ENCODE measurements around the gene PXT1. TPM values are rescaled to one million over a fixed set of nuclear protein-coding genes. Genes with fewer than 3 reads are reported as not detected.
"Not testable (repeated sequence)": the region's sequence is repeated elsewhere in the genome, so short reads cannot be mapped to it uniquely, and the experiment has no call there.

The PXT1 gene
- total RNA-seq, result under 0.01 and 0.13 TPM in 2 replicates

GRCh38 chr6:36442671-36443470 lies at the start of gene PXT1, which contains the start of gene KCTD20:
Gene PXT1 (minus strand): TSS chr6:36442854. CDS start chr6:36426082, 16,772 bp downstream.
Gene KCTD20 (plus strand): TSS chr6:36443000. CDS start chr6:36470098, 27,098 bp downstream.
- peak; percentile 58 to 87 for DNase-seq (ENCODE audit: low read depth in 2 of 2)

GRCh38 chr6:36492092-36492491 lies 49.4 kb upstream of the PXT1 start:
- no peak for DNase-seq (ENCODE audit: low read depth in 2 of 2)

- no peak for DNase-seq (ENCODE audit: low read depth in 2 of 2)
Measured at GRCh38 chr6:36491378-36491965, 48.8 kb upstream of the PXT1 start.

GRCh38 chr6:36489426-36489825 lies 46.8 kb upstream of the PXT1 start:
- no peak for DNase-seq (ENCODE audit: low read depth in 2 of 2)

- DNase-seq (ENCODE audit: low read depth in 2 of 2), result no peak
Measured at GRCh38 chr6:36488221-36488620, 45.6 kb upstream of the PXT1 start.

GRCh38 chr6:36487698-36488097 lies 45.0 kb upstream of the PXT1 start:
- DNase-seq (ENCODE audit: low read depth in 2 of 2), result no peak

- no peak for DNase-seq (ENCODE audit: low read depth in 2 of 2)
Measured at GRCh38 chr6:36484736-36485135, 42.1 kb upstream of the PXT1 start.

- DNase-seq (ENCODE audit: low read depth in 2 of 2), result not testable (repeated sequence)
Measured at GRCh38 chr6:36483326-36483725, 40.7 kb upstream of the PXT1 start.

GRCh38 chr6:36479256-36479655 lies 36.6 kb upstream of the PXT1 start:
- DNase-seq (ENCODE audit: low read depth in 2 of 2), result no peak

GRCh38 chr6:36478051-36478526 lies 35.4 kb upstream of the PXT1 start:
- DNase-seq (ENCODE audit: low read depth in 2 of 2), result peak in 1 of 2 donors; percentile 19

GRCh38 chr6:36469946-36470345 lies 27.3 kb upstream of the PXT1 start:
- no peak for DNase-seq (ENCODE audit: low read depth in 2 of 2)

GRCh38 chr6:36469148-36469661 lies 26.6 kb upstream of the PXT1 start:
- no peak for DNase-seq (ENCODE audit: low read depth in 2 of 2)

- no peak for DNase-seq (ENCODE audit: low read depth in 2 of 2)
Measured at GRCh38 chr6:36467625-36468024, 25.0 kb upstream of the PXT1 start.

- DNase-seq (ENCODE audit: low read depth in 2 of 2), result no peak
Measured at GRCh38 chr6:36464233-36464632, 21.6 kb upstream of the PXT1 start.

- no peak for DNase-seq (ENCODE audit: low read depth in 2 of 2)
Measured at GRCh38 chr6:36463676-36464075, 21.0 kb upstream of the PXT1 start.

GRCh38 chr6:36461646-36462045 lies 19.0 kb upstream of the PXT1 start:
- DNase-seq (ENCODE audit: low read depth in 2 of 2), result peak in 1 of 2 donors; percentile 9

GRCh38 chr6:36460916-36461315 lies 18.3 kb upstream of the PXT1 start:
- no peak for DNase-seq (ENCODE audit: low read depth in 2 of 2)

- DNase-seq (ENCODE audit: low read depth in 2 of 2), result no peak
Measured at GRCh38 chr6:36459501-36459900, 16.8 kb upstream of the PXT1 start.

GRCh38 chr6:36455486-36456027 lies 12.9 kb upstream of the PXT1 start:
- no peak for DNase-seq (ENCODE audit: low read depth in 2 of 2)

- not testable (repeated sequence) for DNase-seq (ENCODE audit: low read depth in 2 of 2)
Measured at GRCh38 chr6:36452897-36453296, 10.2 kb upstream of the PXT1 start.

- DNase-seq (ENCODE audit: low read depth in 2 of 2), result not testable (repeated sequence)
Measured at GRCh38 chr6:36449173-36449572, 6.5 kb upstream of the PXT1 start.

- no peak for DNase-seq (ENCODE audit: low read depth in 2 of 2)
Measured at GRCh38 chr6:36445621-36446020, 3.0 kb upstream of the PXT1 start.

Measured in dermis microvascular lymphatic vessel endothelial cell (primary cell).